ENCODE data around the gene PDZK1IP1.

DNA sequence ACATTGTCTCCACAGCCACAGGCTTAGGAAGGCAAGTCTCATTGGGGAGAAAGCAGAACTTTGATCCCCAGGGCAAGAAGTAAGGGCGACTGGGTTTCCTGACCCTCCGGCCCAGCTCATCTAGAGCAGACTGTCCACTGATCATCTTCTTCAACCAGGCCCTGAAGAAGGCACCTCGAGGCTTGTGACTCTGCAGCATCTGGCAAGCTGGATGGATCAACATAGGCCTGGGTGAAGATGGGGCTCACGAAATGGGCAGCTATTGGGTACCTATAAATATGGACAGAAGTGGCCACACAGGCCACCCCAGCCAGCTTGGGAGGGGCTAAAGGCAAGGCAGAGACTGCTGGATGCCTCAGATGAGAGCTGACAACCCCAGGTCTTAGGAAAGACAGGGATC lies 29.2 kb upstream of the PDZK1IP1 start:
- TF ChIP-seq, protein P1, sequence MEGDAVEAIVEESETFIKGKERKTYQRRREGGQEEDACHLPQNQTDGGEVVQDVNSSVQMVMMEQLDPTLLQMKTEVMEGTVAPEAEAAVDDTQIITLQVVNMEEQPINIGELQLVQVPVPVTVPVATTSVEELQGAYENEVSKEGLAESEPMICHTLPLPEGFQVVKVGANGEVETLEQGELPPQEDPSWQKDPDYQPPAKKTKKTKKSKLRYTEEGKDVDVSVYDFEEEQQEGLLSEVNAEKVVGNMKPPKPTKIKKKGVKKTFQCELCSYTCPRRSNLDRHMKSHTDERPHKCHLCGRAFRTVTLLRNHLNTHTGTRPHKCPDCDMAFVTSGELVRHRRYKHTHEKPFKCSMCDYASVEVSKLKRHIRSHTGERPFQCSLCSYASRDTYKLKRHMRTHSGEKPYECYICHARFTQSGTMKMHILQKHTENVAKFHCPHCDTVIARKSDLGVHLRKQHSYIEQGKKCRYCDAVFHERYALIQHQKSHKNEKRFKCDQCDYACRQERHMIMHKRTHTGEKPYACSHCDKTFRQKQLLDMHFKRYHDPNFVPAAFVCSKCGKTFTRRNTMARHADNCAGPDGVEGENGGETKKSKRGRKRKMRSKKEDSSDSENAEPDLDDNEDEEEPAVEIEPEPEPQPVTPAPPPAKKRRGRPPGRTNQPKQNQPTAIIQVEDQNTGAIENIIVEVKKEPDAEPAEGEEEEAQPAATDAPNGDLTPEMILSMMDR (IDR thresholded peaks at IDR 0.05): no peak
- TF ChIP-seq POLR2A (IDR thresholded peaks at IDR 0.05): no peak
